Mesodermal cell (in vitro differentiated cells): ENCODE measurements around the gene TRIM67. TPM values are rescaled to one million over a fixed set of nuclear protein-coding genes. Genes with fewer than 3 reads are reported as not detected.
"Not testable (repeated sequence)": the region's sequence is repeated elsewhere in the genome, so short reads cannot be mapped to it uniquely, and the experiment has no call there.

Experiments
- H3K27ac ChIP-seq: 2 replicates; pipeline ENCODE4 v1.7.0; 2013; ENCODE audit warnings: mild to moderate bottlenecking, low read depth, low read length, moderate library complexity; ENCODE audit not compliant: severe bottlenecking
- H3K36me3 ChIP-seq: 2 replicates; pipeline ENCODE4 v1.7.1; 2013; ENCODE audit warnings: mild to moderate bottlenecking, low read length, moderate library complexity; ENCODE audit not compliant: control insufficient read depth, insufficient read depth
- H3K4me1 ChIP-seq: one replicate; pipeline ENCODE4 v1.7.1; 2013; ENCODE audit warnings: mild to moderate bottlenecking, low read length; ENCODE audit not compliant: insufficient read depth, control insufficient read depth, poor library complexity, severe bottlenecking
- H3K4me3 ChIP-seq: 2 replicates; pipeline ENCODE4 v1.7.0; 2013; ENCODE audit warnings: low read length, control low read depth, mild to moderate bottlenecking; ENCODE audit not compliant: insufficient read depth, poor library complexity, severe bottlenecking; ENCODE audit errors: extremely low read depth
- H3K9me3 ChIP-seq: 2 replicates; pipeline ENCODE4 v1.7.1; 2013; ENCODE audit warnings: mild to moderate bottlenecking, low read length, moderate library complexity; ENCODE audit not compliant: control insufficient read depth
- WGBS, 2 experiments: methylation state at CpG; one replicate each; pipeline ENCODE4 v1.1.5; 2013; ENCODE audit warnings: missing lambda C conversion rate in 2 of 2; ENCODE audit not compliant: insufficient coverage in 2 of 2; 5-methylcytosine and 5-hydroxymethylcytosine counted together
- polyA plus RNA-seq, 2 experiments: library from polyadenylated mRNA; stranded (reverse); fragments of 50-300 nt; gene quantifications; one replicate each; pipeline ENCODE4 v1.2.3, GENCODE V29; 2013

TRIM67 gene
- 0.11 TPM for polyA plus RNA-seq (2013, experiment 1 of 2)
- 0.05 TPM for polyA plus RNA-seq (2013, experiment 2 of 2)

- H3K27ac ChIP-seq: no peak within 1 kb of the TSS
- peaks cover 19% of the 10 kb centered on the region for H3K4me1 ChIP-seq
- H3K36me3 ChIP-seq: no peaks in the 10 kb centered on the region
- peak within 1 kb of the TSS; percentile 38 for H3K4me3 ChIP-seq
- WGBS, 2 experiments: 0% methylated on average over 28 to 32 of the region's 42 CpGs
- H3K9me3 ChIP-seq: no peaks in the 10 kb centered on the region
Measured at GRCh38 chr1:231161667-231162296, at the start of gene TRIM67. Gene TRIM67 (plus strand): TSS chr1:231162058. CDS start chr1:231162970, 912 bp downstream.

- Histone ChIP-seq H3K27ac (no peak overlapping the region), H3K4me1 (no peaks in the 10 kb centered on the region), H3K36me3 (no peaks in the 10 kb centered on the region), H3K4me3 (no peak overlapping the region), H3K9me3 (no peaks in the 10 kb centered on the region)
- WGBS, 2 experiments: no CpG with 5 or more reads among the region's 1 CpG
Measured at GRCh38 chr1:231116738-231117137, 45.1 kb upstream of the TRIM67 start.

GRCh38 chr1:231118704-231119453, 43.0 kb upstream of the TRIM67 start:
- WGBS, 2 experiments: 38 to 45% methylated on average over 5 of the region's 8 CpGs
- H3K9me3 ChIP-seq: no peaks in the 10 kb centered on the region

GRCh38 chr1:231121533-231121932, 40.3 kb upstream of the TRIM67 start:
- Histone ChIP-seq H3K36me3 (no peaks in the 10 kb centered on the region), H3K4me3 (no peak overlapping the region), H3K9me3 (no peaks in the 10 kb centered on the region), H3K4me1 (peaks cover 6% of the 10 kb centered on the region), H3K27ac (no peak overlapping the region)
- no CpG with 5 or more reads among the region's 1 CpG for WGBS, 2 experiments

More at GRCh38 chr1:231118704-231119453, 43.0 kb upstream of the TRIM67 start:
- peaks cover 6% of the 10 kb centered on the region for H3K4me1 ChIP-seq
- no peak overlapping the region for H3K27ac ChIP-seq
- H3K36me3 ChIP-seq: no peaks in the 10 kb centered on the region
- no peak overlapping the region for H3K4me3 ChIP-seq

- Histone ChIP-seq H3K27ac (no peak overlapping the region), H3K4me3 (no peak overlapping the region), H3K36me3 (no peaks in the 10 kb centered on the region), H3K4me1 (peaks cover 6% of the 10 kb centered on the region), H3K9me3 (no peaks in the 10 kb centered on the region)
- no CpG with 5 or more reads among the region's 2 CpGs for WGBS, 2 experiments
Measured at GRCh38 chr1:231122143-231122542, 39.7 kb upstream of the TRIM67 start.

- H3K36me3 ChIP-seq: no peaks in the 10 kb centered on the region
- WGBS, 2 experiments: 88 to 91% methylated on average over 14 of the region's 14 CpGs
- no peaks in the 10 kb centered on the region for H3K9me3 ChIP-seq
- peaks cover 6% of the 10 kb centered on the region for H3K4me1 ChIP-seq
- H3K27ac ChIP-seq: no peak overlapping the region
- no peak overlapping the region for H3K4me3 ChIP-seq
Measured at GRCh38 chr1:231124746-231125145, 37.1 kb upstream of the TRIM67 start.

- Histone ChIP-seq H3K4me1 (peaks cover 6% of the 10 kb centered on the region), H3K4me3 (no peak overlapping the region), H3K9me3 (no peaks in the 10 kb centered on the region), H3K36me3 (no peaks in the 10 kb centered on the region), H3K27ac (no peak overlapping the region)
- WGBS, 2 experiments: 78 to 83% methylated on average over 6 to 9 of the region's 9 CpGs
Measured at GRCh38 chr1:231125972-231126580, 35.8 kb upstream of the TRIM67 start.

GRCh38 chr1:231127106-231127505, 34.8 kb upstream of the TRIM67 start:
- H3K4me1 ChIP-seq, H3K27ac ChIP-seq, H3K4me3 ChIP-seq, H3K9me3 ChIP-seq, H3K36me3 ChIP-seq: not testable (repeated sequence)
- WGBS, 2 experiments: 67 to 85% methylated on average over 2 of the region's 6 CpGs

- WGBS, 2 experiments: no CpG with 5 or more reads among the region's 27 CpGs
- not testable (repeated sequence) for H3K9me3 ChIP-seq, H3K4me1 ChIP-seq, H3K4me3 ChIP-seq, H3K27ac ChIP-seq, H3K36me3 ChIP-seq
Measured at GRCh38 chr1:231128471-231128870, 33.4 kb upstream of the TRIM67 start.

- Histone ChIP-seq H3K36me3 (no peaks in the 10 kb centered on the region), H3K9me3 (no peaks in the 10 kb centered on the region), H3K4me3 (no peak overlapping the region), H3K4me1 (no peaks in the 10 kb centered on the region), H3K27ac (no peak overlapping the region)
- 86 to 88% methylated on average over 1 to 3 of the region's 4 CpGs for WGBS, 2 experiments
Measured at GRCh38 chr1:231130544-231130943, 31.3 kb upstream of the TRIM67 start.

GRCh38 chr1:231132591-231132990, 29.3 kb upstream of the TRIM67 start:
- H3K9me3 ChIP-seq, H3K4me3 ChIP-seq, H3K36me3 ChIP-seq, H3K27ac ChIP-seq, H3K4me1 ChIP-seq: not testable (repeated sequence)
- 92 to 98% methylated on average over 6 of the region's 8 CpGs for WGBS, 2 experiments
